Thoracic aorta (tissue), 2 donors: ENCODE data around the gene PNMA6A. TPM values are rescaled to one million over a fixed set of nuclear protein-coding genes. Genes with fewer than 3 reads are reported as not detected.
"Not testable (repeated sequence)": the region's sequence is repeated elsewhere in the genome, so short reads cannot be mapped to it uniquely, and the experiment has no call there.

Source experiments
- ATAC-seq: fragments of 150-250 bp; one replicate; pipeline ENCODE4 v1.8.0; 2017; ENCODE audit warnings: low read depth; ENCODE audit not compliant: insufficient number of reproducible peaks, low FRiP score
- DNase-seq: peaks from one replicate; pipeline ENCODE4 v3.0.0-alpha.2; 2020; ENCODE audit warnings: low spot score
- H3K27ac ChIP-seq, 2 donors: fragments of 200-600 bp; sonication (generic); 1 replicate in 1 of 2; 2 replicates in 1 of 2; pipeline ENCODE4 v1.5.1; 2016; ENCODE audit warnings: mild to moderate bottlenecking in 2 of 2, moderate library complexity in 2 of 2
- H3K27me3 ChIP-seq: fragments of 200-600 bp; sonication (generic); replicated peaks from 2 replicates; pipeline ENCODE4 v1.6.0; 2016; ENCODE audit warnings: mild to moderate bottlenecking; ENCODE audit not compliant: insufficient read depth
- H3K36me3 ChIP-seq: fragments of 200-600 bp; sonication (generic); one replicate; pipeline ENCODE4 v1.5.1; 2016
- H3K4me1 ChIP-seq, 2 donors: fragments of 200-600 bp; sonication (generic); 1 replicate in 1 of 2; 2 replicates in 1 of 2; pipeline versions ENCODE4 v1.5.1 to v1.6.0; 2016; ENCODE audit warnings: low read depth in 2 of 2, mild to moderate bottlenecking in 1 of 2; ENCODE audit not compliant: control insufficient read depth in 1 of 2
- H3K4me3 ChIP-seq: fragments of 200-600 bp; sonication (generic); 2 replicates; pipeline ENCODE4 v1.5.1; 2016; ENCODE audit warnings: mild to moderate bottlenecking
- H3K9me3 ChIP-seq: fragments of 200-600 bp; sonication (generic); 2 replicates; pipeline ENCODE4 v1.5.1; 2016
- total RNA-seq, 2 donors: library from RNA; depleted of rRNA; stranded (reverse); fragments of >200 nt; gene quantifications; one replicate each; pipeline versions ENCODE4 v1.1.0 to v1.2.3, GENCODE V29; 2016
- TF ChIP-seq, protein P1 (sequence below): fragments of 200-600 bp; sonication (generic); IDR thresholded peaks from one replicate; pipeline ENCODE4 v1.5.1; 2019; ENCODE audit warnings: antibody characterized with exemption

PNMA6A gene
- 1 to 10 TPM; 8.1 to 8.7 TPM for total RNA-seq

DNA sequence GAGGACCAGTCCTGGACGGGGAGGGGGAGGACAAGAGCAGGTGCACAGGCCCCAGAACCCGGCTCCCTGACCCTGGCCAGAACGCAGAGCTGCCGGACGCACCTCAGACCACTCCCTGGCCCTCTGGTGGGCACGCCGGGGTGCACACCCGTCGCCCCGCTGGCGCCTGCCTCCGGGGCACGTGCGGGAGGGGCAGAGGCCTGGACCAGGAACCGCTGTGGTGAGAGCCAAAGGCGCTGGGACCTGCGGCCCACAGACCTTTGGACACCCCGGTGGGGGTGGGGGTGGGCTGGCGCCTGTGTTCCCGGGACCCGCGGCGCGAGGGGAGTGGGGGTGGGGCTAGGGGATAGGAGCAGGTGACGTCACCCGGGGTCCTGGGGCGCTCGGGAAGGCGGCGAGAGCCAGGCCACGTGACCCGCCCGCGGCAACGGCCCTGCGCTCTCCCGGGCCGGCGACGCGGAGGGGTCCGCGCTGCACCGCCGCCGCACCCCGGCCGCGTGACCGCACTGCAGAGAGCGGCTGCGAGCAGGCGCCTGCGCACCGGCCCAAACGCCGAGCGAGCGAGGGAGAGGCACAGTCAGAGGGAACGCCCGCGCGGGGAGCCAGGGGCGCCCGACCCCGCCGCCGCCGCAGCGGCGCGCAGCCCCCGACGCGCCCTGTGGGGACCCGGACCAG lies at the start of gene PNMA6A:
PNMA6A (plus strand) TSS at position 546 of the 675 bp plus-strand sequence. CDS start 609 bp downstream, outside the sequence.
- not testable (repeated sequence) for H3K36me3 ChIP-seq, DNase-seq, H3K4me3 ChIP-seq, ATAC-seq, H3K9me3 ChIP-seq, H3K4me1 ChIP-seq, H3K27ac ChIP-seq, H3K27me3 ChIP-seq

DNA sequence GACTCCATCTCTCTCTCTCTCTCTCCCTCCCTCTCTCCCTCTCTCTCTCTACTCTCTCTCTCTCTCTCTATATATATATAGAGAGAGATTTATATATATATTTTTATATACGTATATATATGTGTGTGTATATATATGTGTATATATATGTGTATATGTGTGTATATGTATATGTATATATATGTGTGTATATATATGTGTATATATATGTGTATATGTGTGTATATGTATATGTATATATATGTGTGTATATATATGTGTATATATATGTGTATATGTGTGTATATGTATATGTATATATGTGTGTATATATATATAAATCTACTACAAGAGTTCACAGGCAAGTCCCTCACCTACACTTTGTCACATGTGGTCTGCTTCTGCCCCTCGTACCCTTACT lies 45.8 kb upstream of the PNMA6A start:
- H3K27me3 ChIP-seq, ATAC-seq: not testable (repeated sequence)

DNA sequence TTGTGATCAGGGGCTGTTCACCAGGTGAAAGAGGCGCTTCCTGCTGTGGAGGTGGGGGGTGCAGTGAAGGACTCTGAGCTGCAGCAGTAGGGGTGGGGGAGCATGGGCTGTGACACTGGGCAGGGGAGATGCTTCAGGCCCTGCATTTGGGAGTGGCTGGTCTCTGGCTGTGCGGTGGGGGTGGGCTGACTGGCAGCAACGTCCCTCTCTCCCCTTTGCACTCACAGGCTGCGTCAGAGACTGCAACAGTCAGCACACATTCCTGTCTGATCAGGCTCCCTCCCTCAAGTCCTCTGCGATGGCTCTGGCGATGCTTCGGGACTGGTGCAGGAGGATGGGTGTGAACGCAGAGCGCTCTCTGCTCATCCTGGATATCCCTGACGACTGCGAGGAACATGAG lies 43.8 kb upstream of the PNMA6A start:
- not testable (repeated sequence) for H3K27me3 ChIP-seq, H3K27ac ChIP-seq, H3K4me3 ChIP-seq, DNase-seq, ATAC-seq, H3K36me3 ChIP-seq, H3K4me1 ChIP-seq, H3K9me3 ChIP-seq

More for the DNA sequence above, 45.8 kb upstream of the PNMA6A start:
- not testable (repeated sequence) for DNase-seq, H3K36me3 ChIP-seq, H3K4me3 ChIP-seq, H3K9me3 ChIP-seq, H3K4me1 ChIP-seq, H3K27ac ChIP-seq

DNA sequence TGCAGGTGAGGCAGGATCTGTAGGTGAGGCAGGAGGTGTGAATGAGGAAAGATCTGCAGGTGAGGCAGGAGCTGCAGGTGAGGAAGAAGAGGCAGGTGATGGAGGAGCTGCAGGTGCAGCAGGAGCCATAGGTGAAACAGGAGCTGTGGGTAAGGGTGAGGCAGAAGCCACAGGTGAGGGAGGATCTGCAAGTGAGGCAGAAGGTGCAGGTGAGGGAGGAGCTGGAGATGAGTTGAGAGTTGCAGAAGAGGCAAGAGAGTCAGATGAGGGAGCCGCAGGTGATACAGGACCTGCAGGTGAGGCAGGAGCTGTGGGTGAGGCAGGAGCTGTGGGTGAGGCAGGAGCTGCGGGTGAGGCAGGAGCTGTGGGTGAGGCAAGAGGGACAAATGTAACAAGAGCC lies 43.1 kb upstream of the PNMA6A start:
- H3K36me3 ChIP-seq, result no peaks in the 10 kb centered on the region
- no peak overlapping the region for H3K27ac ChIP-seq
- H3K4me1 ChIP-seq, result no peaks in the 10 kb centered on the region
- H3K27me3 ChIP-seq, result no peaks in the 10 kb centered on the region
- no peaks in the 10 kb centered on the region for H3K9me3 ChIP-seq
- no peak overlapping the region for H3K4me3 ChIP-seq
- no peak for DNase-seq
- no peak for ATAC-seq
- TF ChIP-seq, protein P1, sequence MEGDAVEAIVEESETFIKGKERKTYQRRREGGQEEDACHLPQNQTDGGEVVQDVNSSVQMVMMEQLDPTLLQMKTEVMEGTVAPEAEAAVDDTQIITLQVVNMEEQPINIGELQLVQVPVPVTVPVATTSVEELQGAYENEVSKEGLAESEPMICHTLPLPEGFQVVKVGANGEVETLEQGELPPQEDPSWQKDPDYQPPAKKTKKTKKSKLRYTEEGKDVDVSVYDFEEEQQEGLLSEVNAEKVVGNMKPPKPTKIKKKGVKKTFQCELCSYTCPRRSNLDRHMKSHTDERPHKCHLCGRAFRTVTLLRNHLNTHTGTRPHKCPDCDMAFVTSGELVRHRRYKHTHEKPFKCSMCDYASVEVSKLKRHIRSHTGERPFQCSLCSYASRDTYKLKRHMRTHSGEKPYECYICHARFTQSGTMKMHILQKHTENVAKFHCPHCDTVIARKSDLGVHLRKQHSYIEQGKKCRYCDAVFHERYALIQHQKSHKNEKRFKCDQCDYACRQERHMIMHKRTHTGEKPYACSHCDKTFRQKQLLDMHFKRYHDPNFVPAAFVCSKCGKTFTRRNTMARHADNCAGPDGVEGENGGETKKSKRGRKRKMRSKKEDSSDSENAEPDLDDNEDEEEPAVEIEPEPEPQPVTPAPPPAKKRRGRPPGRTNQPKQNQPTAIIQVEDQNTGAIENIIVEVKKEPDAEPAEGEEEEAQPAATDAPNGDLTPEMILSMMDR, result no peak

DNA sequence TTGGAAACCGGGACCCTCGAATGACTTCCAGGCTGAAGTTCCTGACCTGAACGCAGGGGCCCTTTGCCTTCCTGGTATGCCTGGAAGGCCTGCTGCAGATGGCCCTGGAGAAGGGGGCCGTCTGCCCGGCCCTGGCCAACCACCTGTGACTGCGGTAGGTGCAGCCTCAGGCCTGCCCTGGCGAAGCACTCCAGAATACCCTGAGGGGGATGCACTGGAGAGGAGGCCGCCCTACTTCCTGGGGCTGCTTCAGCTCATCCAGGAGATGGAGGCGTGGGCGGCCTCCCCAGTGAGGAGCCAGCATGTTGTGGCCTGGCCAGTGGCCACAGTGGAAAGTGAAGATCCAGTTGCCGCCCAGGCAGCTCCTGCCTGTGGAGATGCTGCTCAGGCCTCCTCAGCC lies 42.4 kb upstream of the PNMA6A start:
- no peak overlapping the region for H3K4me3 ChIP-seq
- no peaks in the 10 kb centered on the region for H3K36me3 ChIP-seq

DNA sequence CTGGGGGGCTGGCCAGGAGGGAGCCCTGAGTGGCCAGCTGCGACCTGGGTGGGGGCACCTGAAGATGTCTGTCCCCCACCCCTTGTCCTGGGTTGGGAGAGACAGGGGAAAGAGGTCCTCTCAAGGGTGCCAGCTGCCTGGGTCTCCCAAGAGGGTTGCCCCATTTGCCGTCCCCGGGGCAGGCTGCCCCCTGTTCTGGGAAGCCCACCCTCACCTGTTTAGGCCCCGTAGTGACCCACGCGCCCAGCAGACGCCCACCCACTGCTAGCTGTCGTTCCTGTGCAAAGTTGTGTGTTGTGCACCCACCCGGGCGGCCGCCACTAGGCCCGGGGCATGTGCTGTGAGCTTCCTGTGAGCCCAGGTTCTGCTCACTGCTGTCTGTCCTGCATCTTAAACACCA lies 41.5 kb upstream of the PNMA6A start:
- DNase-seq, result no peak
- H3K36me3 ChIP-seq, result no peaks in the 10 kb centered on the region
- no peaks in the 10 kb centered on the region for H3K9me3 ChIP-seq
- H3K27me3 ChIP-seq, result no peaks in the 10 kb centered on the region
- H3K4me1 ChIP-seq, result no peaks in the 10 kb centered on the region
- no peak for ATAC-seq
- no peak overlapping the region for H3K4me3 ChIP-seq
- TF ChIP-seq, protein P1, result no peak
- no peak overlapping the region for H3K27ac ChIP-seq

More for the DNA sequence above, 42.4 kb upstream of the PNMA6A start:
- Histone ChIP-seq H3K9me3 (no peaks in the 10 kb centered on the region), H3K27me3 (no peaks in the 10 kb centered on the region), H3K4me1 (no peaks in the 10 kb centered on the region), H3K27ac (no peak overlapping the region)
- ATAC-seq (no peak), DNase-seq (no peak)
- TF ChIP-seq, protein P1, result no peak
